ENCODE results near the gene NXPE2.

NXPE2 gene

GRCh38 chr11:114736806-114737205, 58.5 kb downstream of the NXPE2 start:
- no peaks in the 10 kb centered on the region for H4K20me1 ChIP-seq
- H3K4me3 ChIP-seq: no peak overlapping the region
- TF ChIP-seq Cebpa-rat (IDR thresholded peaks at IDR 0.05): no peak
- H3K9me3 ChIP-seq: peaks cover 6% of the 10 kb centered on the region; the same call in 1 of the 2 replicates
- H3K4me1 ChIP-seq: no peaks in the 10 kb centered on the region
- no peaks in the 10 kb centered on the region for H3K27me3 ChIP-seq
- no peak overlapping the region for H3K4me2 ChIP-seq
- no peaks in the 10 kb centered on the region for H3K36me3 ChIP-seq
- no peak overlapping the region for H3K27ac ChIP-seq
- H3K9ac ChIP-seq: no peak overlapping the region

GRCh38 chr11:114738954-114739353, 60.6 kb downstream of the NXPE2 start:
- Histone ChIP-seq H4K20me1 (no peaks in the 10 kb centered on the region), H3K9me3 (peaks cover 12% of the 10 kb centered on the region; the same call in 1 of the 2 replicates), H3K4me3 (no peak overlapping the region), H3K4me2 (no peak overlapping the region), H3K27ac (no peak overlapping the region), H3K4me1 (no peaks in the 10 kb centered on the region), H3K27me3 (no peaks in the 10 kb centered on the region), H3K9ac (no peak overlapping the region), H3K36me3 (no peaks in the 10 kb centered on the region)
- no peak for TF ChIP-seq Cebpa-rat (IDR thresholded peaks at IDR 0.05)

- Histone ChIP-seq H3K27ac (no peak overlapping the region), H3K9ac (no peak overlapping the region), H3K27me3 (no peaks in the 10 kb centered on the region), H3K36me3 (no peaks in the 10 kb centered on the region), H3K4me1 (no peaks in the 10 kb centered on the region), H3K4me2 (no peak overlapping the region), H4K20me1 (no peaks in the 10 kb centered on the region), H3K4me3 (no peak overlapping the region), H3K9me3 (peaks cover 12% of the 10 kb centered on the region; the same call in 1 of the 2 replicates)
- no peak for TF ChIP-seq Cebpa-rat (IDR thresholded peaks at IDR 0.05)
These were observed 66.9 kb downstream of the NXPE2 start for GRCh38 chr11:114745150-114745671.

- H3K4me1 ChIP-seq: no peaks in the 10 kb centered on the region
- no peaks in the 10 kb centered on the region for H3K36me3 ChIP-seq
- no peak overlapping the region for H3K4me3 ChIP-seq
- TF ChIP-seq Cebpa-rat (IDR thresholded peaks at IDR 0.05): no peak
- peaks cover 10% of the 10 kb centered on the region; the same call in 1 of the 2 replicates for H3K9me3 ChIP-seq
- H4K20me1 ChIP-seq: no peaks in the 10 kb centered on the region
- no peak overlapping the region for H3K9ac ChIP-seq
- H3K27ac ChIP-seq: no peak overlapping the region
- no peak overlapping the region for H3K4me2 ChIP-seq
- H3K27me3 ChIP-seq: no peaks in the 10 kb centered on the region
These were observed 67.7 kb downstream of the NXPE2 start for GRCh38 chr11:114746013-114746412.

All from BLaER1 (cell line).